A549 (cell line): ENCODE data around the gene SLC6A3. TPM values are rescaled to one million over a fixed set of nuclear protein-coding genes. Genes with fewer than 3 reads are reported as not detected.

Source experiments
- ATAC-seq, 2 experiments: fragments of 200-7000 bp in 1 of 2; fragments of >200 bp in 1 of 2; cut with Nextera tagmentation in 1 of 2; cut with Tn5 transposase in 1 of 2; 3 replicates each; pipeline versions ENCODE4 v1.8.0 to v1.9.1; 2018 to 2020; ENCODE audit warnings: mild to moderate bottlenecking in 1 of 2, moderate library complexity in 1 of 2
- CTCF ChIA-PET: fragments of 300-600 bp; sonication (Branson Sonifier 250); formaldehyde crosslinking; extraction: SDS; loops from one replicate; lab custom pipeline; 2021; ENCODE audit warnings: antibody characterized with exemption, inconsistent platforms; lab: Yijun Ruan, JAX
- POLR2A ChIA-PET: fragments of 350-600 bp; formaldehyde crosslinking; extraction: SDS; loops from one replicate; lab custom pipeline; 2021; ENCODE audit warnings: antibody characterized with exemption, inconsistent platforms; lab: Yijun Ruan, JAX
- DNase-seq, 2 experiments: peaks; one replicate each; pipeline versions ENCODE4 v3.0.0 to v3.0.0-alpha.2; 2011 to 2016; ENCODE audit warnings: low read depth in 1 of 2, low spot score in 1 of 2
- FAIRE-seq: peaks from 2 replicates; lab custom pipeline; 2011; peaks lifted over from hg19 to GRCh38; lab: Jason Lieb, UNC
- H3K27ac ChIP-seq, 2 experiments: fragments of >200 bp; sonication (Bioruptor Twin); formaldehyde crosslinking; 3 replicates each; pipeline ENCODE4 v1.5.1; 2016 to 2017
- H3K4me1 ChIP-seq: fragments of >200 bp; sonication (Bioruptor Twin); formaldehyde crosslinking; 3 replicates; pipeline ENCODE4 v1.6.1; 2016
- H3K4me2 ChIP-seq: fragments of >200 bp; sonication (Bioruptor Twin); formaldehyde crosslinking; 3 replicates; pipeline ENCODE4 v1.6.1; 2016
- H3K4me3 ChIP-seq: fragments of >200 bp; sonication (Bioruptor Twin); formaldehyde crosslinking; 3 replicates; pipeline ENCODE4 v1.5.1; 2016
- H3K9me3 ChIP-seq: fragments of >200 bp; sonication (Bioruptor Twin); formaldehyde crosslinking; 3 replicates; pipeline ENCODE4 v1.6.1; 2016
- BHLHE40 ChIP-seq: IDR thresholded peaks from 2 replicates; pipeline ENCODE4 v1.6.1; 2012; ENCODE audit warnings: low read depth, low read length, inconsistent platforms
- CBX2 ChIP-seq: fragments of 200-600 bp; sonication (generic); IDR thresholded peaks from 2 replicates; pipeline ENCODE4 v1.6.1; 2016; ENCODE audit warnings: low read depth, mild to moderate bottlenecking, borderline replicate concordance
- CBX8 ChIP-seq: fragments of 200-600 bp; sonication (generic); IDR thresholded peaks from 2 replicates; pipeline ENCODE4 v1.6.1; 2016
- CEBPB ChIP-seq, 2 experiments: fragments of >200 bp in 1 of 2; sonication (Bioruptor Twin) in 1 of 2; formaldehyde crosslinking in 1 of 2; IDR thresholded peaks; 2 replicates each; pipeline ENCODE4 v1.6.1; 2012 to 2016
- CHD2 ChIP-seq: fragments of 150-350 bp; IDR thresholded peaks from 2 replicates; pipeline ENCODE4 v1.6.1; 2014; ENCODE audit warnings: low read length; ENCODE audit not compliant: partially characterized antibody
- CHD4 ChIP-seq: fragments of 200-600 bp; sonication (generic); IDR thresholded peaks from 2 replicates; pipeline ENCODE4 v1.6.1; 2016; ENCODE audit warnings: antibody characterized with exemption, mild to moderate bottlenecking, borderline replicate concordance
- CTCF ChIP-seq: fragments of >200 bp; sonication (Bioruptor Twin); formaldehyde crosslinking; IDR thresholded peaks from 3 replicates; pipeline ENCODE4 v1.5.1; 2016
- EHMT2 ChIP-seq: fragments of 200-600 bp; sonication (generic); IDR thresholded peaks from 2 replicates; pipeline ENCODE4 v1.6.1; 2016; ENCODE audit warnings: antibody characterized with exemption, low read depth, mild to moderate bottlenecking, moderate library complexity
- FOXS1 ChIP-seq: fragments of 250-450 bp; sonication (Bioruptor Pico); IDR thresholded peaks from 2 replicates; pipeline ENCODE4 v1.5.0; 2020; ENCODE audit warnings: mild to moderate bottlenecking, moderate library complexity
- HDAC2 ChIP-seq: fragments of 200-600 bp; sonication (generic); IDR thresholded peaks from 2 replicates; pipeline ENCODE4 v1.6.1; 2016
- HEYL ChIP-seq: fragments of 250-450 bp; sonication (Bioruptor Pico); IDR thresholded peaks from 2 replicates; pipeline ENCODE4 v1.8.0; 2021; ENCODE audit warnings: mild to moderate bottlenecking, moderate library complexity
- JUN ChIP-seq, 2 experiments: fragments of >200 bp; sonication (Bioruptor Twin); formaldehyde crosslinking; IDR thresholded peaks; 2 replicates in 1 of 2; 3 replicates in 1 of 2; pipeline ENCODE4 v1.6.1; 2016 to 2017
- KDM5A ChIP-seq: fragments of 200-600 bp; sonication (generic); IDR thresholded peaks from 2 replicates; pipeline ENCODE4 v1.6.1; 2016; ENCODE audit warnings: antibody characterized with exemption, mild to moderate bottlenecking
- MAFK ChIP-seq: fragments of 450-650 bp; IDR thresholded peaks from 2 replicates; pipeline ENCODE4 v1.6.1; 2014; ENCODE audit not compliant: partially characterized antibody
- MAX ChIP-seq: IDR thresholded peaks from 2 replicates; pipeline ENCODE4 v1.6.1; 2012
- MAZ ChIP-seq: fragments of 150-350 bp; IDR thresholded peaks from 2 replicates; pipeline ENCODE4 v1.6.1; 2014; ENCODE audit warnings: antibody characterized with exemption, low read depth, low read length, borderline replicate concordance
- MYC ChIP-seq: IDR thresholded peaks from 2 replicates; pipeline ENCODE4 v1.6.1; 2012; ENCODE audit warnings: mild to moderate bottlenecking, inconsistent platforms, low read length, improper control_type of control experiment, borderline replicate concordance
- NPAS2 ChIP-seq: fragments of 250-450 bp; sonication (Bioruptor Pico); IDR thresholded peaks from 2 replicates; pipeline ENCODE4 v1.8.0; 2022; ENCODE audit warnings: mild to moderate bottlenecking, moderate library complexity, borderline replicate concordance
- RARB ChIP-seq: fragments of 250-450 bp; sonication (Bioruptor Pico); IDR thresholded peaks from 2 replicates; pipeline ENCODE4 v1.8.0; 2021; ENCODE audit warnings: mild to moderate bottlenecking, moderate library complexity
- RCOR1 ChIP-seq: fragments of 150-350 bp; IDR thresholded peaks from 2 replicates; pipeline ENCODE4 v1.6.1; 2014; ENCODE audit warnings: antibody characterized with exemption, low read length, low read depth
- RNF2 ChIP-seq: fragments of 200-600 bp; sonication (generic); IDR thresholded peaks from 2 replicates; pipeline ENCODE4 v1.6.1; 2016; ENCODE audit warnings: low read depth, mild to moderate bottlenecking, antibody characterized with exemption, moderate library complexity, borderline replicate concordance
- SMC3 ChIP-seq: fragments of >200 bp; sonication (Bioruptor Twin); formaldehyde crosslinking; IDR thresholded peaks from 3 replicates; pipeline ENCODE4 v1.6.1; 2018; ENCODE audit warnings: inconsistent platforms
- TFCP2L1 ChIP-seq: fragments of 250-450 bp; sonication (Bioruptor Pico); IDR thresholded peaks from 2 replicates; pipeline ENCODE4 v1.5.0; 2021; ENCODE audit warnings: mild to moderate bottlenecking
- ZFP36 ChIP-seq: fragments of 450-650 bp; IDR thresholded peaks from 2 replicates; pipeline ENCODE4 v1.6.1; 2014; ENCODE audit warnings: borderline replicate concordance; ENCODE audit not compliant: partially characterized antibody
- ZNF302 ChIP-seq: fragments of 250-450 bp; sonication (Bioruptor Pico); IDR thresholded peaks from 2 replicates; pipeline ENCODE4 v1.9.0; 2021; ENCODE audit warnings: inconsistent platforms, mild to moderate bottlenecking, moderate library complexity
- ZSCAN20 ChIP-seq: fragments of 250-450 bp; sonication (Bioruptor Pico); IDR thresholded peaks from 2 replicates; pipeline ENCODE4 v1.8.0; 2022; ENCODE audit warnings: mild to moderate bottlenecking, moderate library complexity
- WGBS: methylation state at CpG from one replicate; pipeline ENCODE4 v1.1.6; 2017; ENCODE audit errors: missing lambda C conversion rate; 5-methylcytosine and 5-hydroxymethylcytosine counted together
- polyA plus RNA-seq, 4 experiments: library from polyadenylated mRNA; depleted of rRNA in 3 of 4; stranded (reverse); fragments of >200 nt; fragmentation: RNase III in 1 of 4; extraction: RNeasy Plus Mini Kit Qiagen cat#74134 plus additional on column Dnase treatment in 1 of 4; gene quantifications; 2 replicates in 3 of 4; 3 replicates in 1 of 4; pipeline ENCODE4 v1.2.3, GENCODE V29; 2011 to 2017
- TF ChIP-seq, protein P1 (sequence below): fragments of 450-650 bp; IDR thresholded peaks from 2 replicates; pipeline ENCODE4 v1.6.1; 2014; ENCODE audit warnings: antibody characterized with exemption
- TF ChIP-seq, protein P2 (sequence below): fragments of 250-450 bp; sonication (Bioruptor Pico); IDR thresholded peaks from 2 replicates; pipeline ENCODE4 v1.5.0; 2020; ENCODE audit warnings: low read depth, mild to moderate bottlenecking, moderate library complexity
- TF ChIP-seq, protein P3 (sequence below): IDR thresholded peaks from 2 replicates; pipeline ENCODE4 v1.6.1; 2012
- TF ChIP-seq, protein P4 (sequence below): fragments of 150-350 bp; IDR thresholded peaks from 2 replicates; pipeline ENCODE4 v1.6.1; 2014; ENCODE audit warnings: low read depth, mild to moderate bottlenecking, low read length

The SLC6A3 gene
- polyA plus RNA-seq, 2 of the 4 experiments (the other 2 are of a cell fraction) = 0.05 to 0.06 TPM

DNA sequence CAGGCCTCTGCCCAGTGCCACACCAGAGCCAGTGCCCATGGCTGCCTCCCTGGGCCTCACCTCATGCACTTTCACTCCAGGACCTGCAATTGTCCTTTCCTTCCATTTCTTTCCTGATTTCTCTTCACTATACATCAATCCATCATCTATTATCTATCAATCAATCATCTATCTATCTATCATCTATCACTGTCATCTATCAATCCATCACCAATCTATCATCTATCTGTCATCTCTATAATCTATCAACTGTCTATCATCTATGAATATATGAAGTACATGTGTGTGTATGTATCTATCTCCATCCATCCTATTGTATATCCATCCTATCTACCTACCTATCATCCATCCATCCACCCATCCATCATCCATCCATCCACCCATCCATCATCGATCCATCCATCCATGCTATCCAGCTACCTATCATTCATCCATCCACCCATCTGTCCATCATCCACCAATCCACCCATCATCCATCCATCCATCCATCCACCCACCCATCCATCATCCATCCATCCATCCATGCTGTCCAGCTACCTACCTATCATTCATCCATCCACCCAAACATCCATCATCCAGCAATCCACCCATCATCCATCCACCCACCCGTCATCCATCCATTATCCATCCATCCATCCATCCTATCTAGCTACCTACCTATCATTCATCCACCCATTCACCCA, 26.9 kb downstream of the SLC6A3 start:
- ChIA-PET CTCF (interaction anchor here (0.9 to 2.1 kb wide), 2 partner anchors 38 to 61 kb away, joined by 3 to 10 read pairs; no protein-coding TSS in a partner anchor), POLR2A (no interaction called here)
- FAIRE-seq (no peak), ATAC-seq (no peak), DNase-seq (no peak)
- no peaks in the 10 kb centered on the region for H3K4me1 ChIP-seq
- no peak overlapping the region for H3K4me2 ChIP-seq
- no peak overlapping the region for H3K27ac ChIP-seq
- TF ChIP-seq ZSCAN20 (no peak), CEBPB (IDR thresholded peaks at IDR 0.05) (no peak), CTCF (no peak), MYC (no peak), MAX (no peak), FOXS1 (no peak), KDM5A (no peak), ZFP36 (no peak), CBX8 (no peak), JUN (IDR thresholded peaks at IDR 0.05) (no peak), MAFK (no peak), RCOR1 (no peak), MAZ (no peak), TFCP2L1 (no peak), RARB (CRISPR knock-in tag) (no peak)
- TF ChIP-seq, protein P1, sequence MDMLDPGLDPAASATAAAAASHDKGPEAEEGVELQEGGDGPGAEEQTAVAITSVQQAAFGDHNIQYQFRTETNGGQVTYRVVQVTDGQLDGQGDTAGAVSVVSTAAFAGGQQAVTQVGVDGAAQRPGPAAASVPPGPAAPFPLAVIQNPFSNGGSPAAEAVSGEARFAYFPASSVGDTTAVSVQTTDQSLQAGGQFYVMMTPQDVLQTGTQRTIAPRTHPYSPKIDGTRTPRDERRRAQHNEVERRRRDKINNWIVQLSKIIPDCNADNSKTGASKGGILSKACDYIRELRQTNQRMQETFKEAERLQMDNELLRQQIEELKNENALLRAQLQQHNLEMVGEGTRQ = no peak
- H3K9me3 ChIP-seq = no peaks in the 10 kb centered on the region
- WGBS = 13% methylated on average over 2 of the region's 2 CpGs
- H3K4me3 ChIP-seq = no peak overlapping the region

DNA sequence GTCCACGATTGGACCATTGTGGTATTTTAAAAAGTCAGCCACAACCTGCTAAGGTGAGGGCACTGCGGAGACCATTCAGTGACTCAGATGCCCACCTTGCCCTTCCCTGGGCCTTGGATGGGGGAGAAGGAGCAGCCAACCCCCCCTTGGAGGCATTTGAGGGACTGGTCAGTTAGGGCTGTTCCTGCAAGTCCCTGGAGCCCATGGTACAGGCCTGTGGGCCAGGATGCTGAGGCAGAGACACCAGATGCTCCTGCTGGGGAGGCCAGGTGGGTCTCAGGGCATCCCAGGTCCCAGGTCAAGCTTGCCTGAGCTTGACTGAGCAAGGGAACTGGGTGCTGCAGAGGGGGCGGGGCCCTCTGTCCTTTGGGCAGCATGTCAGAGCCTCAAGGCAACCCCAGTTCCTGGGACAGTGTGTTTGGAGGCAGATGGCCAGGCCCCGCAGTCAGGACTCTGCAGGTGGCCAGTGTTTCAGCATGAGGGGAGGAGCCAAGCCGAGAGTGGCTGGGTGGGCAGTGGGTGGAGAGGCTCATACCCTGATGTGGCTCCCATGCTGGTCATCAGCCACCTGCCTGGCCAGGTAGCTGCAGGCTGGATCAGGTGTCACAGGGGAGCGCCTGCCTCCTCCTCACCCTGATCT, 27.5 kb downstream of the SLC6A3 start:
- POLR2A ChIA-PET = no interaction called here
- CTCF ChIA-PET = interaction anchor here (2.1 kb wide), 1 partner anchor 38 kb away, joined by 10 read pairs; no protein-coding TSS in a partner anchor
- H3K4me3 ChIP-seq = no peak overlapping the region
- H3K9me3 ChIP-seq = no peaks in the 10 kb centered on the region
- no peak for DNase-seq
- no peak for FAIRE-seq
- 8% methylated on average over 6 of the region's 6 CpGs for WGBS
- no peaks in the 10 kb centered on the region for H3K4me1 ChIP-seq
- ATAC-seq = no peak
- H3K27ac ChIP-seq = no peak overlapping the region; a peak in 1 of 6 replicates
- no peak overlapping the region for H3K4me2 ChIP-seq
- TF ChIP-seq EHMT2 = no peak
- no peak for TF ChIP-seq SMC3
- TF ChIP-seq, protein P1 = no peak
- TF ChIP-seq, protein P2, sequence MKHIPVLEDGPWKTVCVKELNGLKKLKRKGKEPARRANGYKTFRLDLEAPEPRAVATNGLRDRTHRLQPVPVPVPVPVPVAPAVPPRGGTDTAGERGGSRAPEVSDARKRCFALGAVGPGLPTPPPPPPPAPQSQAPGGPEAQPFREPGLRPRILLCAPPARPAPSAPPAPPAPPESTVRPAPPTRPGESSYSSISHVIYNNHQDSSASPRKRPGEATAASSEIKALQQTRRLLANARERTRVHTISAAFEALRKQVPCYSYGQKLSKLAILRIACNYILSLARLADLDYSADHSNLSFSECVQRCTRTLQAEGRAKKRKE (CRISPR knock-in tag) = no peak
- TF ChIP-seq, protein P3, sequence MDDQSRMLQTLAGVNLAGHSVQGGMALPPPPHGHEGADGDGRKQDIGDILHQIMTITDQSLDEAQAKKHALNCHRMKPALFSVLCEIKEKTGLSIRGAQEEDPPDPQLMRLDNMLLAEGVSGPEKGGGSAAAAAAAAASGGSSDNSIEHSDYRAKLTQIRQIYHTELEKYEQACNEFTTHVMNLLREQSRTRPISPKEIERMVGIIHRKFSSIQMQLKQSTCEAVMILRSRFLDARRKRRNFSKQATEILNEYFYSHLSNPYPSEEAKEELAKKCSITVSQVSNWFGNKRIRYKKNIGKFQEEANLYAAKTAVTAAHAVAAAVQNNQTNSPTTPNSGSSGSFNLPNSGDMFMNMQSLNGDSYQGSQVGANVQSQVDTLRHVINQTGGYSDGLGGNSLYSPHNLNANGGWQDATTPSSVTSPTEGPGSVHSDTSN = no peak
- no peak for TF ChIP-seq RNF2
- TF ChIP-seq NPAS2 (CRISPR knock-in tag) = no peak
- no peak for TF ChIP-seq BHLHE40
- TF ChIP-seq CHD2 = no peak
- TF ChIP-seq CHD4 = no peak
- TF ChIP-seq CBX2 = no peak
- TF ChIP-seq HEYL (CRISPR knock-in tag) = no peak
- no peak for TF ChIP-seq ZNF302 (CRISPR knock-in tag)
- TF ChIP-seq, protein P4, sequence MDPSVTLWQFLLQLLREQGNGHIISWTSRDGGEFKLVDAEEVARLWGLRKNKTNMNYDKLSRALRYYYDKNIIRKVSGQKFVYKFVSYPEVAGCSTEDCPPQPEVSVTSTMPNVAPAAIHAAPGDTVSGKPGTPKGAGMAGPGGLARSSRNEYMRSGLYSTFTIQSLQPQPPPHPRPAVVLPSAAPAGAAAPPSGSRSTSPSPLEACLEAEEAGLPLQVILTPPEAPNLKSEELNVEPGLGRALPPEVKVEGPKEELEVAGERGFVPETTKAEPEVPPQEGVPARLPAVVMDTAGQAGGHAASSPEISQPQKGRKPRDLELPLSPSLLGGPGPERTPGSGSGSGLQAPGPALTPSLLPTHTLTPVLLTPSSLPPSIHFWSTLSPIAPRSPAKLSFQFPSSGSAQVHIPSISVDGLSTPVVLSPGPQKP = no peak
- no peak for TF ChIP-seq HDAC2
- TF ChIP-seq CBX8 = no peak
